HG02798 (cell line): ENCODE measurements around the gene CCNL1.
A peak's percentile ranks its signal among the peaks of the same experiment; 100 is the strongest.
"Not testable (repeated sequence)": the region's sequence is repeated elsewhere in the genome, so short reads cannot be mapped to it uniquely, and the experiment has no call there.

ENCODE experiments used
- ATAC-seq: cut with Tn5 transposase; IDR thresholded peaks from one replicate; pipeline ENCODE4 v1.9.1; 2021; ENCODE audit warnings: mild to moderate bottlenecking; ENCODE audit not compliant: unreplicated experiment, poor library complexity

Gene CCNL1

GRCh38 chr3:157173343-157173742, 13.4 kb upstream of the CCNL1 start:
- not testable (repeated sequence) for ATAC-seq

GRCh38 chr3:157172746-157173145, 12.8 kb upstream of the CCNL1 start:
- ATAC-seq = no peak

GRCh38 chr3:157170861-157171260, 10.9 kb upstream of the CCNL1 start:
- ATAC-seq = no peak

- ATAC-seq = no peak
These were observed 7.6 kb upstream of the CCNL1 start for GRCh38 chr3:157167371-157168042.

- peak; percentile 47 for ATAC-seq
These were observed 6.6 kb upstream of the CCNL1 start for GRCh38 chr3:157166561-157166960.

- no peak for ATAC-seq
These were observed 6.2 kb upstream of the CCNL1 start for GRCh38 chr3:157166115-157166514.

GRCh38 chr3:157163217-157163953, 3.4 kb upstream of the CCNL1 start:
- ATAC-seq = no peak

GRCh38 chr3:157162620-157163019, 2.7 kb upstream of the CCNL1 start:
- ATAC-seq = not testable (repeated sequence)

- peak; percentile 35 for ATAC-seq
These were observed 894 bp upstream of the CCNL1 start for GRCh38 chr3:157160658-157161424.

GRCh38 chr3:157159037-157159761, 748 bp downstream of the CCNL1 start:
- ATAC-seq = peak; percentile 51

GRCh38 chr3:157157836-157158235, 2.1 kb downstream of the CCNL1 start:
- no peak for ATAC-seq

- ATAC-seq = no peak
These were observed 2.9 kb downstream of the CCNL1 start for GRCh38 chr3:157156837-157157635.

- ATAC-seq = no peak
These were observed 4.4 kb downstream of the CCNL1 start for GRCh38 chr3:157155591-157155990.

- ATAC-seq = no peak
These were observed 5.2 kb downstream of the CCNL1 start for GRCh38 chr3:157154563-157155330.

- no peak for ATAC-seq
These were observed 7.0 kb downstream of the CCNL1 start for GRCh38 chr3:157152930-157153329.

GRCh38 chr3:157152438-157152837, 7.5 kb downstream of the CCNL1 start:
- ATAC-seq = no peak

- ATAC-seq = no peak
These were observed 8.3 kb downstream of the CCNL1 start for GRCh38 chr3:157151627-157152026.

GRCh38 chr3:157151151-157151550, 8.8 kb downstream of the CCNL1 start:
- no peak for ATAC-seq

- ATAC-seq = no peak
These were observed 10.7 kb downstream of the CCNL1 start for GRCh38 chr3:157149136-157149696.
